Keratinocyte (primary cell): ENCODE measurements around the gene DCHS2. TPM values are rescaled to one million over a fixed set of nuclear protein-coding genes. Genes with fewer than 3 reads are reported as not detected.

Source experiments
- DNase-seq: peaks from one replicate; pipeline ENCODE4 v3.0.0-alpha.2; 2011; ENCODE audit warnings: low read depth, missing footprints, low spot score
- FAIRE-seq: peaks from 2 replicates; lab custom pipeline; 2011; peaks lifted over from hg19 to GRCh38; lab: Jason Lieb, UNC
- H2AFZ ChIP-seq: 2 replicates; pipeline ENCODE4 v1.6.0; 2012; ENCODE audit warnings: low read length, control low read depth, inconsistent platforms; ENCODE audit not compliant: control insufficient read depth
- H3K27ac ChIP-seq: 2 replicates; pipeline ENCODE4 v1.5.1; 2011; ENCODE audit warnings: low read length; ENCODE audit not compliant: control insufficient read depth, insufficient read depth
- H3K27me3 ChIP-seq: 3 replicates; pipeline ENCODE4 v1.6.0; 2011; ENCODE audit warnings: low read length; ENCODE audit not compliant: control insufficient read depth, insufficient read depth; ENCODE audit errors: extremely low read depth
- H3K36me3 ChIP-seq, 2 experiments: 2 replicates in 1 of 2; 3 replicates in 1 of 2; pipeline ENCODE4 v1.5.1; 2011; ENCODE audit warnings: low read length in 2 of 2, mild to moderate bottlenecking in 1 of 2; ENCODE audit not compliant: control insufficient read depth in 2 of 2, insufficient read depth in 2 of 2; ENCODE audit errors: extremely low read depth in 1 of 2
- H3K4me1 ChIP-seq: 3 replicates; pipeline ENCODE4 v1.5.1; 2011; ENCODE audit warnings: low read length; ENCODE audit not compliant: control insufficient read depth, insufficient read depth; ENCODE audit errors: extremely low read depth
- H3K4me2 ChIP-seq: 3 replicates; pipeline ENCODE4 v1.6.0; 2011; ENCODE audit warnings: low read depth, low read length; ENCODE audit not compliant: control insufficient read depth, insufficient read depth; ENCODE audit errors: extremely low read depth
- H3K4me3 ChIP-seq, 3 experiments: fragments of 200-600 bp in 1 of 3; sonication (generic) in 1 of 3; 2 replicates in 2 of 3; 3 replicates in 1 of 3; pipeline ENCODE4 v1.5.1; 2011 to 2016; ENCODE audit warnings: low read length in 3 of 3, mild to moderate bottlenecking in 3 of 3, control low read depth in 2 of 3, inconsistent platforms in 1 of 3, low read depth in 1 of 3, mixed read lengths in 1 of 3, mixed run types in 1 of 3, moderate library complexity in 1 of 3; ENCODE audit not compliant: control insufficient read depth in 2 of 3, insufficient read depth in 2 of 3; ENCODE audit errors: extremely low read depth in 1 of 3
- H3K79me2 ChIP-seq: 2 replicates; pipeline ENCODE4 v1.6.0; 2012; ENCODE audit warnings: low read length; ENCODE audit not compliant: control insufficient read depth, insufficient read depth
- H3K9ac ChIP-seq: 3 replicates; pipeline ENCODE4 v1.6.0; 2011; ENCODE audit warnings: low read length; ENCODE audit not compliant: control insufficient read depth, insufficient read depth; ENCODE audit errors: extremely low read depth
- H3K9me1 ChIP-seq: 3 replicates; pipeline ENCODE4 v1.6.0; 2011; ENCODE audit warnings: low read length; ENCODE audit not compliant: control insufficient read depth, insufficient read depth; ENCODE audit errors: extremely low read depth
- H3K9me3 ChIP-seq: 2 replicates; pipeline ENCODE4 v1.5.1; 2012; ENCODE audit warnings: low read depth, low read length; ENCODE audit not compliant: control insufficient read depth
- H4K20me1 ChIP-seq: 3 replicates; pipeline ENCODE4 v1.6.0; 2011; ENCODE audit warnings: low read length; ENCODE audit not compliant: control insufficient read depth, insufficient read depth; ENCODE audit errors: extremely low read depth
- CTCF ChIP-seq, 3 experiments: IDR thresholded peaks in 1 of 3; conservative IDR thresholded peaks in 1 of 3; optimal IDR thresholded peaks in 1 of 3; 2 replicates in 2 of 3; 3 replicates in 1 of 3; pipeline versions ENCODE3 to v1.5.1; 2011; ENCODE audit warnings: low read length in 3 of 3, mild to moderate bottlenecking in 3 of 3, moderate library complexity in 2 of 3, control low read depth in 1 of 3, inconsistent platforms in 1 of 3; ENCODE audit not compliant: insufficient read depth in 2 of 3; ENCODE audit errors: extremely low read depth in 1 of 3
- EZH2 ChIP-seq: IDR thresholded peaks from one replicate; pipeline ENCODE4 v1.6.1; 2012; ENCODE audit warnings: inconsistent platforms, mild to moderate bottlenecking, low read length, moderate library complexity
- dilution Hi-C: fragments of 300-500 bp; cut with MboI; formaldehyde crosslinking; loops from one replicate; pipeline ENCODE4 v1.7.0; 2020; ENCODE audit warnings: low sequenced_read_pairs; ENCODE audit not compliant: extremely low pct_ligation_motif_present
- polyA plus RNA-seq, 5 experiments: library from polyadenylated mRNA; depleted of rRNA in 3 of 5; stranded (reverse) in 3 of 5; stranded (forward) in 1 of 5; unstranded in 1 of 5; fragments of >200 nt; gene quantifications; 1 replicate in 1 of 5; 2 replicates in 3 of 5; 3 replicates in 1 of 5; pipeline versions ENCODE4 v1.2.1 to v1.2.3, GENCODE V29; 2011 to 2012; ENCODE audit warnings: missing spikeins in 2 of 5, low read depth in 1 of 5, low replicate concordance in 1 of 5

DCHS2 gene
- polyA plus RNA-seq, 1 donor (not counting 4 experiments of a cell fraction or from before 2014, with no cell fraction given): 0.01 TPM

- no peak for FAIRE-seq
- no peak for TF ChIP-seq EZH2
- TF ChIP-seq CTCF (optimal IDR thresholded peaks at IDR 0.05 in 1 of 3, IDR thresholded peaks at IDR 0.05 in 1 of 3, conservative IDR thresholded peaks at IDR 0.05 in 1 of 3; ENCODE audit: extremely low read depth in 1 of 3, insufficient read depth in 2 of 3, low read length in 3 of 3): no peak
- no peaks in the 10 kb centered on the region for H3K9me3 ChIP-seq
- H3K27me3 ChIP-seq: peaks cover 5% of the 10 kb centered on the region
- H3K79me2 ChIP-seq: no peaks in the 10 kb centered on the region
- H3K36me3 ChIP-seq: no peaks in the 10 kb centered on the region
- no peak overlapping the region for H3K4me2 ChIP-seq
- no peak overlapping the region for H2AFZ ChIP-seq
- dilution Hi-C loops: no loop called here
- H3K4me1 ChIP-seq: no peaks in the 10 kb centered on the region
- H3K9ac ChIP-seq: no peak overlapping the region
- DNase-seq: no peak
- H3K4me3 ChIP-seq: no peak overlapping the region
- H3K9me1 ChIP-seq: no peaks in the 10 kb centered on the region
- no peaks in the 10 kb centered on the region for H4K20me1 ChIP-seq
- no peak overlapping the region for H3K27ac ChIP-seq
These were observed 15.8 kb downstream of the DCHS2 start for GRCh38 chr4:154475820-154476219.

- no peaks in the 10 kb centered on the region for H3K9me1 ChIP-seq
- H3K9me3 ChIP-seq: no peaks in the 10 kb centered on the region
- H3K4me3 ChIP-seq: no peak overlapping the region
- H2AFZ ChIP-seq: no peak overlapping the region
- no peaks in the 10 kb centered on the region for H3K36me3 ChIP-seq
- peaks cover 2% of the 10 kb centered on the region for H3K27me3 ChIP-seq
- H3K27ac ChIP-seq: no peak overlapping the region
- no peak for DNase-seq
- dilution Hi-C loops: no loop called here
- no peak overlapping the region for H3K9ac ChIP-seq
- no peaks in the 10 kb centered on the region for H3K4me1 ChIP-seq
- no peaks in the 10 kb centered on the region for H3K79me2 ChIP-seq
- no peak for FAIRE-seq
- H3K4me2 ChIP-seq: no peak overlapping the region
- no peaks in the 10 kb centered on the region for H4K20me1 ChIP-seq
- TF ChIP-seq CTCF (optimal IDR thresholded peaks at IDR 0.05 in 1 of 3, IDR thresholded peaks at IDR 0.05 in 1 of 3, conservative IDR thresholded peaks at IDR 0.05 in 1 of 3; ENCODE audit: extremely low read depth in 1 of 3, insufficient read depth in 2 of 3, low read length in 3 of 3): no peak
- no peak for TF ChIP-seq EZH2
These were observed 18.1 kb downstream of the DCHS2 start for GRCh38 chr4:154473497-154473896.
